ENCODE data around the gene SERINC2.

GRCh38 chr1:31426249-31426922 lies 13.4 kb downstream of the SERINC2 start:
- TF ChIP-seq CTCF (IDR thresholded peaks at IDR 0.05; ENCODE audit: low read length) (no peak), EZH2phosphoT487 (IDR thresholded peaks at IDR 0.05; ENCODE audit: low read length) (no peak), EZH2 (optimal IDR thresholded peaks at IDR 0.05; ENCODE audit: low read depth, low read length) (no peak)
